ELF-1 (cell line): ENCODE results near the gene DPF3.
A peak's percentile ranks its signal among the peaks of the same experiment; 100 is the strongest.
"Not testable (repeated sequence)": the region's sequence is repeated elsewhere in the genome, so short reads cannot be mapped to it uniquely, and the experiment has no call there.

ENCODE experiments used
- DNase-seq: peaks from one replicate; pipeline ENCODE4 v3.0.0-alpha.2; 2016; ENCODE audit warnings: low read depth, low spot score

DPF3 gene

DNA sequence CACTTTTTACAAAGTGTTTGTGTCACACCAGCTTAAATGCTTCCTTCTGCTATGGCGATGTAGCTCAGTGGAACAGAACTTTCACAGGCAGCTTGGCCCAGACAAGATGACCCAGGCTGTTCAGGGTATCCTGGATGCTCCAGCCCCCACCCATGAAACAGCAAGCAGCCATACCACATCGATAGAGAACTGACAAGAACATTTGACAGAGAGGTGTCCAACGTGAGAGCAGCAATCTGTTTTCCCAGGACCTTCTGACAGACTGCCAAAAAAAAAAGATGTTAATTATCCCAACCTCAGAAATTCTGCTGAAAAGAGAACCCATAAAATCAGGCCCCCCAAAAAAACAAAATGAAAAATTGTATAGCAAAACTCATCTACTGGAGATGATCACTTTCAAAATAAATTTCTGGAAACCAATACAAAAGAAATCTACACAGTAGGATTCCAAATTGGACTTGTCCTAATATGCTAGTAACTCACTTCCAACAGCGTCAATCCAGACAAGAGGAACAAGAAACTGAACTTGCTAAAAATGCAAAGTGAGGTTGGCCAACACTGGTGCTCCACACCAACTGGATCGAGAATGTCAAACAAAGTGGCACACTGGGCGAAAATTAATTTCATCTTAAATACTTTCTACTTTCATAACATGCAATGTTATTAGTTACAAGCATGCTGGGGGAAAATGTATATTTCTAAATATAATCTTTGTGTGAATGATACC, 118.8 kb downstream of the DPF3 start:
- DNase-seq, result no peak

GRCh38 chr14:72774141-72774540, 119.8 kb downstream of the DPF3 start:
- no peak for DNase-seq

GRCh38 chr14:72771561-72771960, 122.3 kb downstream of the DPF3 start:
- DNase-seq, result no peak

DNA sequence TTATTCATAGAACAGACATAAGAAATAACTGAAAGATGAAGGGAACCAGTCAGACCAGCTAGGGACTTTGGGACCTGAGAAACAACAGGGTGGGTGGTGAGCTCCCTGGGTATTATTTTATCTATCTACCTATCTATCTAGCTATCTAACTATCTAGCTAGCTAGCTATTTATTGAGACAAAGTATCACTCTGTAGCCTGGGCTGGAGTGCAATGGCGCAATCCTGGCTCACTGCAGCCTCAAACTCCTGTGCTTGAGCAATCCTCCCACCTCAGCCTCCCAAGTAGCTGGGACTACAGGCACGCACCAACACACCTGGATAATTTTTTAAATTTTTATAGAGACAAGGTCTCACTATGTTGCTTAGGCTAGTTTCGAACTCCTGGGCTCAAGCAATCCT, 127.6 kb downstream of the DPF3 start:
- no peak for DNase-seq

GRCh38 chr14:72763892-72764291, 130.0 kb downstream of the DPF3 start:
- DNase-seq, result peak; percentile 29

DNA sequence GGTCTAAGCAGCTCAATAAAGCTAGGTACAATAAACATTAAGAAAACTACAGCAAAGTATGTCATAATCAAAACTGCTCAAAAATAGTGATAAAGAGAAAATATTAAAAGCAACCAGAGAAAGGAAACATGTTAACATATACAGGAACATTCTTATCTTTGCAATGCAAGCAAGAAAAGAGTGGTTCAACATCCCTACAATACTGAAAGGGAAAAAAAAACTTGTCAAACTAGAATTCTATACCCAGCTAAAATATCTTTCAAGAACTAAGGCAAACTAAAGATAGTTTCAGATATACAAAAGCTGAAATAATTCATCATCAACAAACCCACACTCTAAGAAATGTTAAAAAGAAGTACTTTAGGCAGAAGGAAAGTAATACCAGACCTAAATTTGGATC, 134.2 kb downstream of the DPF3 start:
- no peak for DNase-seq

- DNase-seq, result no peak
Measured at GRCh38 chr14:72758993-72759392, 134.9 kb downstream of the DPF3 start.

GRCh38 chr14:72758420-72758819, 135.5 kb downstream of the DPF3 start:
- DNase-seq, result no peak

DNA sequence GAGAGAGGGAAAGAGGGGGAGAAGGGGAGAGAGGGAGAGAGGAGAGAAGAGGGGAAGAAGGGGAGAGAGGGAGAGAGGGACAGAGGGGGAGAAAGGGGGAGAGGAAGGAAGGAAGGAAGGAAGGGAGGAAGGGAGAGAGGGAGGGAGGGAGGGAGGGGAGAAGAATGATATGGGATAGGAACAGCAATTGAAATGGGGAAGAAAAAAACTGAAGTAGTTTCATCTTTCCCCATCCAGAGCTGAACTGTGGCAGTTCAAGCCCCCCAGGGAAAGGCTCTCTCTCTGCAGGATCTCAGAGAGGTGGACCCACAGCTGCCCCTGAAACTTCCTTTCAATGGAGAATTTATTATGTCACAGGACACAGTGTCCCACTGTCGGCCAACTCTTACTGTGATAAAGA, 136.9 kb downstream of the DPF3 start:
- no peak for DNase-seq

DNA sequence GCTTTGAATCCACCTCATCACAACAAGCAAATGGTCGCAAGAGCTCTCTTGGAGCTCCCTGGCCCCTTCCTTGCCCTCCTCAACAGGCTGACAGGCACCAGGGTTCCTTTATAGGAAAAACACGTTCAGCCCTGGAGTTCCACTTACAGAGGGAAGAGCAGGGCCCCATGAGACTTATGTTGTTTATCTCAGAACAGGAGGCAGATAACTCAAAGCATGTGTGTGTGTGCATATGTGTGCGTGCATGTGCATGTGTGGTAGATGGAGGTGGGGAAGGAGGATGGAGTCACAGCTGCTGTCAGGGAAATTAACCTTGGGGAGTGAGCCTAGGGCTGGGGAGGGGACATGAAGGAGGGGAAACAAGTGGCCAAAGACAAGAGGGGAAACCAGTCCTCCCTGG, 138.1 kb downstream of the DPF3 start:
- DNase-seq, result no peak

DNA sequence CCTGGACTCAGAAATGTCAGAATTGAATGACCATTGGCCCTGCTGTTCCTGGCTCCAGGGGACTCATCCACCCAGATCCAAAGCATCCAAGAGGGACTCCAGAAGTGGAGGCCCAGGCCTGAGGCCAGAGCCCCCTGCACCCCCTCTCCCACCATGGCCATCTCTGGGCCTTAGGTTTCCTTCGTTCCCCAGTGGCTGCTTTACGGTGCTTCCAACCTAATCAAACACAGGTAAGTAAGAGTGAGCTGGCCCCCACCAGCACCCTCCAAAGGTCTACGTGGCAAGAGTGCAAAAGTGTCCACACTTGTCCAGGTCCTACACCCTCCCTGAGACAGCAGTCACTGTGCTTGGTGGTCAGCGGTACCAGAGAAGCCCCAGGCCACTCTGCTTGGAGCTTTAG, 139.0 kb downstream of the DPF3 start:
- DNase-seq, result no peak

- DNase-seq, result no peak
Measured at GRCh38 chr14:72753879-72754400, 140.0 kb downstream of the DPF3 start.

GRCh38 chr14:72753044-72753710, 140.7 kb downstream of the DPF3 start:
- DNase-seq, result no peak

DNA sequence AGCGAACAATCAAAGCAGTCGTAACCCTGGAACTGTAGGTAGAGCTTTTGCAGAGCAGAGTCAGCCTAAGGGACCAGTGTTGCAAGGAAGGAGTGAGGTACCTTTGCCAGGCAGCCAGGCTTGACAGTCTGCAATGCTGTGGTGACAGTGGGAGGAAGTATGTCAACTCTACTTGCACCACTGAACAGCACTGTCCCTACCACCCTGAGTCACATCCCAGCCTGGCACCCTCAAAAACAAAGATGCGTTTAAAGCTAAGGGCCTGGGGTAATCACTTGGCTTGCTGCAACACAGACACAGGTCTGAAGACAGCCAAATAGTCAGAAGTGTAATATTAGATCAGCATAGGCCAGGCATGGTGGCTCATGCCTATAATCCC, 141.9 kb downstream of the DPF3 start:
- no peak for DNase-seq

GRCh38 chr14:72751276-72752033, 142.4 kb downstream of the DPF3 start:
- no peak for DNase-seq

GRCh38 chr14:72748921-72749320, 145.0 kb downstream of the DPF3 start:
- not testable (repeated sequence) for DNase-seq

- DNase-seq, result no peak
Measured at GRCh38 chr14:72747652-72748051, 146.2 kb downstream of the DPF3 start.

- no peak for DNase-seq
Measured at GRCh38 chr14:72745991-72746980, 147.6 kb downstream of the DPF3 start.

DNA sequence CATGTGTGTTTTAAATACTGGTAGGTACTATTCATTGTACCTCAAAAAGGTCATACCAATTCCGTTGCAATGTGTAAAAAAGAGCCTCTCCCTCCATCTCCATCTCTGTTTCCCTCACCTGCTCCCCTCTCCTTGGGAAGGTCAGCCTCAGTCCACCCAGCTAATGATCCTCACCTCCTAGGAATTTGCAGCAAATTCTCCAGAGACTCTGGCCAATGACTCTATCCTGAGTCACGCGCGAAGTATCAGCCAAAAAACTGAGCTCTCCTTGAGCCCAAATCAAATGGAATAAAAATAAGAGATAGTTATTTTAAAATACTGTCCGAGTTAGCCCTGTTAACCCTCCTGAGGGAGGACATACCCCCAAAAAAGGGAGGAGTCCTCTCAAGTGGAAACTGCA, 148.4 kb downstream of the DPF3 start:
- DNase-seq, result no peak

GRCh38 chr14:72744416-72745120, 149.3 kb downstream of the DPF3 start:
- no peak for DNase-seq

GRCh38 chr14:72743626-72744025, 150.3 kb downstream of the DPF3 start:
- no peak for DNase-seq
